GM19395 (cell line): ENCODE data around the gene USP48.
"Not testable (repeated sequence)": the region's sequence is repeated elsewhere in the genome, so short reads cannot be mapped to it uniquely, and the experiment has no call there.

ENCODE experiments used
- ATAC-seq: cut with Tn5 transposase; IDR thresholded peaks from one replicate; pipeline ENCODE4 v1.9.1; 2021; ENCODE audit warnings: mild to moderate bottlenecking, moderate library complexity; ENCODE audit not compliant: unreplicated experiment

USP48 gene

DNA sequence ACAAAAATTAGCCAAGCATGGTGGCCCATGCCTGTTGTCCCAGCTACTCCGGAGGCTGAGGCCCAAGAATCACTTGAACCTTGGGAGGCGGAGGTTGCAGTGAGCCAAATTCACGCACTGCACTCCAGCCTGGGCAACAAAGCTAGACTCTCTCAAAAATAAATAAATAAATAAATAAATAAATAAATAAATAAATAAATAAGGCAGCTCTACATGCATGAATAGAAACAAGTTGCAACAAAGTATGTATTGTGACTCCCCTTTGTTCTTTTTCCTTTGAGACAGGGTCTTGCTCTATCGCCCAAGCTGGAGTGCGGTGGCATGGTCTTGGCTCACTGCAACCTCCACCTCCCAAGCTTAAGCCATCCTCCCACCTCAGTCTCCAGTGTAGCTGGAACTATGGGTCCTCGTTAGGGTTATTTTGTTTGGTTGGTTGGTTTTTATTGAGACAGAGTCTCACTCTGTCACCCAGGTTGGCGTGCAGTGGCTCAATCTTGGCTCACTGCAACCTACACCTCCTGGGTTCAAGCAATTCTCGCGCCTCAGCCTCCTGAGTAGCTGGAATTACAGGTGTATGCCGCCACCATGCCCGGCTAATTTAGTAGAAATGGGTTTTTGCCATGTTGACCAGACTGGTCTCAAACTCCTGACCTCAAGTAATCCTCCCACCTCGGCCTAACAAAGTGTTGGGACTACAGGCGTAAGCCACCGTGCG is 8.0 kb downstream of the USP48 start:
- no peak for ATAC-seq

DNA sequence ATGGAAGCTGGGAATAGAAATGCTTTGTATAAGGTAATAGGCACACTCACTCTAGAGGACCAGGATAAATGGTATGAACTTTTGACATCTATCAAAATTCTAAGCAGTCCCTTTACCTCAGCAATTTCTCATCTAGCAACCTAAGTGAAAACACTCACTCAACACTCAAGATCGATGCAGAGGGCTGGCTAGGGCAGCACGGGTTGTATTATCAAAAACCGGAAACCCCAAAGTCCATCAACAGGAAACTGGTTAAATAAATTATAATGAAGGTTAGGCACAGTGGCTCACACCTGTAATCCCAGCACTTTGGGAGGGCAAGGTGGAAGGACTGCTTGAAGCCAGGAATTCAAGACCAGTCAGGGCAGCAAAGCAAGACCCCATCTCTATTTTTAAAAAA is 9.4 kb downstream of the USP48 start:
- ATAC-seq: no peak

- not testable (repeated sequence) for ATAC-seq
Measured at GRCh38 chr1:21771672-21772071, 11.3 kb downstream of the USP48 start.

DNA sequence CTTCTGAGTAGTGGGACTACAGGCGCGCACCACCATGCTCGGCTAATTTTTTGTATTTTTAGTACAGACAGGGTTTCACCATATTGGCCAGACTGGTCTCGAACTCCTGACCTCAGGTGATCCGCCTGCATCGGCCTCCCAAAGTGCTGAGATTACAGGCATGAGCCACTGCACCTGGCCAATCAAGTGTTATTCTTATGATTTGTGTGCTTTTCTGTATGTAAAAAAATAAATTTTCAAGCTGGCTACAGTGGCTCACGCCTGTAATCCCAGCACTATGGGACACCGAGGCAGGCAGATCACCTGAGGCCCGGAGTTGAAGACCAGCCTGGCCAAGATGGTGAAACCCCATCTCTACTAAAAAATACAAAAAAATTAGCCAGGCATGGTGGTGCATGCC is 12.3 kb downstream of the USP48 start:
- ATAC-seq: not testable (repeated sequence)

DNA sequence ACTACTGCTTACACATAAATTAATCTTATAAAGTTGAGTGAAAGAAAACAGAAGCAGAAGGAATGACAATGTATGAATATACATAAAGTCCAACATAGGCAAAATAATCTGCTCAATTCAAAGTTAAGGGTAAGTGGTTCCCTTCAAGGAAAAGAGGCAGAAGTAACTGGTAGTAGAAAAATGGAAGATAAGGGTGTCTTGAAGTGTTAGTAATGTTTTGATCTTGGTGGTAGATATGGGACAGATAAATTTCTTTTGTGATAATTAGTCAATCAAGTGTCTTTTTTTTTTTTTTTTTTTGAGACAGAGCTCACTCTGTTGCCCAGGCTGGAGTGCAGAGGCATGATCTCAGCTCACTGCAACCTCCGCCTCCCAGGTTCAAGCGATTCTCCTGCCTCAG is 12.7 kb downstream of the USP48 start:
- ATAC-seq: no peak

DNA sequence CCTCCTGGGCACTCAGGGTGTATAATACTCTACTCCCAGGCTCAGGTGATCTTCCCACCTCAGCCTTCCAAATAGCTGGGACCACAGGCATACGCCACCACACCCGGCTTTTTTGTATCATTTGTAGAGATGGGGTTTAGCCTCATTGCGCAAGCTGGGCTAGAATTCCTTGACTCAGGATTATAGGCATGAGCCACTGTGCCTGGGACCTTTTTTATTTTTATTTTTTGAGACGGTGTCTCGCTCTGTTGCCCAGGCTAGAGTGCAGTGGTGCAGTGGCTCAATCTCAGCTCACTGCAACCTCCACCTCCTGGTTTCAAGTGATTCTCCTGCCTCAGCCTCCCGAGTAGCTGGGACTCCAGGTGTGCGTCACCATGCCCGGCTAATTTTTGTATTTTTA is 15.8 kb downstream of the USP48 start:
- not testable (repeated sequence) for ATAC-seq

- ATAC-seq: no peak
Measured at GRCh38 chr1:21766210-21766609, 16.7 kb downstream of the USP48 start.

GRCh38 chr1:21764615-21765423 is 18.1 kb downstream of the USP48 start:
- ATAC-seq: no peak

DNA sequence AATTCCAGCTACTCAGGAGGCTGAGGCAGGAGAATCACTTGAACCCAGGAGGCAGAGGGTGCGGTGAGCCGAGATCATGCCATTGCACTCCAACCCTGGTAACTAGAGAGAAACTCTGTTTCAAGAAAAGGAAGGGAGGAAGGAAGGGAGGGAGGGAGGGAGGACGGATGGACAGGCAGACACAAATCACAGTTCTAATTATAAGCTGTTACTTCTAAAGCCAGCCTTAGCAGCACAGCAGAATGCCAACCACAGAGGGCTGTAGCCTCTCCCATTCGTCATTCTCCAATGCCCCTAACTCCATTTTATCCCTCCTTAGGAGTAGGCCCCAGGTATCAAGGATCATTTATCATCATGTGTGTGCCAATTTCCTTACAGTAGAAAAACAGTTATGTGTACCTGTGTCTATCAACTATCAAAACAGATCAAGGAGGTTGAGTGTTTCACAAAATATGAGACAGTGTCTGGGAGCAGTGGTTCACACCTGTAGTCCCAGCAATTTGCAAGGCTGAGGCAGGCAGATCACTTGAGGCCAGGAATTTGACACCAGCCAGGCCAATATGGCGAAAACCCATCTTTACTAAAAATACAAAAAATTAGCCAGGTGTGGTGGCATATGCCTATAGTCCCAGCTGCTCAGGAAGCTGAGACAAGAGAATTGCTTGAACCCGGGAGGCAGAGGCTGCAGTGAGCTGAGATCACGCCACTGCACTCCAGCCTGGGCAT is 19.1 kb downstream of the USP48 start:
- no peak for ATAC-seq

DNA sequence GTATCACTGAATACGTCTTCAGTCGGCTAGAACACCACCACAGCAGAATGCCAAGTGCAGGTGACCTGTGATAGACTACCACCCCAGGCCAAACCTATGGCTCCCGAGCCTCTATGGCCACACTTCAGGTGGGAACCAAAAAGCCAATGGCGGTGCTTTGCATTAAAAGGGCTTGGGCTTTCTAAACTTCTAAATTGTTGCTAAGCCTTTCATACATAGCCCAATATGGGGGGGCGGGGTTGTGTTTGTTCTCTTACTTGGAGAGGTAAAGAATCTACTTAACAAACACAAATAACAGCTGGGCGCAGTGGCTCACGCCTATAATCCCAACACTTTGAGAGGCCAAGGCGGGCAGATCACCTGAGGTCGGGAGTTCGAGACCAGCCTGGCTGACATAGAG is 19.7 kb downstream of the USP48 start:
- no peak for ATAC-seq

GRCh38 chr1:21762022-21762404 is 20.9 kb downstream of the USP48 start:
- ATAC-seq: no peak

DNA sequence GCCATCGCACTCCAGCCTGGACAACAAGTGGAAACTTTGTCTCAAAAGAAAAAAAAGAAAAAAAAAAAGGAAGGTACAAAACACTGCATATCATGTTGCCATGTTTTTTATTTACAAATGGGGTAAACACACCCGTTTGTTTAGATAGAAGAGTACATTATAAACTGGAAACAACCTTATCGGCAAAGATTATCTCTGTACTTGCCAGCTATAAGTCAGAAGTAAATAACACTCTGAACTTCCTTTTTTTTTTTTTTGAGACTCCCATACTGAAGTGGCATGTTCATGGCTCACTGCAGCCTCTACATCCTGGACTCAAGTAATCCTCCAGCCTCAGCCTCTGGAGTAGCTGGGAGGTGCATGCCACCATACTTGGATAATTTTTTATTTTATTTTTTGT is 21.9 kb downstream of the USP48 start:
- no peak for ATAC-seq

GRCh38 chr1:21759818-21760217 is 23.1 kb downstream of the USP48 start:
- ATAC-seq: no peak

GRCh38 chr1:21759182-21759581 is 23.8 kb downstream of the USP48 start:
- ATAC-seq: no peak

DNA sequence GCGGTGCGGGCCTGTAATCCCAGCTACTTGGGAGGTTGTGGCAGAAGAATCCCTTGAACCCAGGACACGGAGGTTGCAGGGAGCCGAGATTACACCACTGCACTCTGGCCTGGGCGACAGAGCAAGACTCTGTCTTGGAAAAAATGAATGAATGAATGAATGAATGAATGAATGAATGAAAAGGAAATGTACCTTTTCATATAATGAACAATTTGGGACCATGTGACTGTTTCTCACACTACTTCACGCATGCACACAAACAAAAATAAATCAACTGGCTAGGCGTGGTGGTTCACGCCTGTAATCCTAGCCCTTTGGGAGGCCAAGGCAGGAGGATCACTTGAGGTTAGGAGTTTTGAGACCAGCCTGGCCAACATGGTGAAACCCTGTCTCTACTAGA is 24.3 kb downstream of the USP48 start:
- no peak for ATAC-seq

- ATAC-seq: no peak
Measured at GRCh38 chr1:21756393-21757089, 26.4 kb downstream of the USP48 start.

DNA sequence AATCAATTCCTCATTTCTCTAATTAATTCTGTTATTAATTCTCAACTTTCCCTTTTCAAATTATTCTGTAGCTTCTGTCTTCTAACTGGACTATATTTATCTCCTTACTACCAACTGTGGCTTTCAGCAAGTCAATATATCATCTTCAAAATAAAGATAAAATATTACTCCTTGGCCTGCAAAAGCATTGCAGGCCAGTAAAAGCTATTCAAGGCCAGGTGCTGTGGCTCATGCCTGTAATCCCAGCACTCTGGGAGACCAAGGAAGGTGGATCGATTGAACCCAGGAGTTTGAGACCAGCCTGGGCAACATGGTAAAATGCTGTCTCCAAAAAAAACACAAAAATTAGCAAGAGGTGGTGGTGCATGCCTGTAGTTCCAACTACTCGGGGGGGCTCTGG is 27.9 kb downstream of the USP48 start:
- ATAC-seq: no peak

DNA sequence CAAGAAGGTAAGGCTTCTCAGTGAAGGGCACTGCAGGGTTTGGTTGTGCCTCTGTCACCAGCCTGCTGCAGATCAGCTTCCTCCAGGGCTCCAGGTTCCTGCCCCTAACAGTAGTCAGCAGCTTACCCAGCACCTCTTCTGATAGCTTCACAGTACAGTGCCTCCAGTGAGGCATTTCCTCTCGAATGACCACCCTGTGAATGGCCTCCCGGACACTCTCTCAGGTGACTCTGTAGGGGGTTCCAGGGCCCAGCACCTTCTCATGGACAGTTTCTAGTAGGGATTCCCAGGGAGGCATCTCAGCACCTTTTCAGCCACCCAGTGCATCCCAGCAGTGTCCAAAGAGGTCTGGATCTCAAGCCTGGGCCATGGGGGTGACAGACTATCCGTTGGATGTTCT is 28.4 kb downstream of the USP48 start:
- ATAC-seq: no peak

GRCh38 chr1:21752186-21752585 is 30.8 kb downstream of the USP48 start:
- no peak for ATAC-seq

- ATAC-seq: no peak
Measured at GRCh38 chr1:21751281-21751680, 31.7 kb downstream of the USP48 start.

DNA sequence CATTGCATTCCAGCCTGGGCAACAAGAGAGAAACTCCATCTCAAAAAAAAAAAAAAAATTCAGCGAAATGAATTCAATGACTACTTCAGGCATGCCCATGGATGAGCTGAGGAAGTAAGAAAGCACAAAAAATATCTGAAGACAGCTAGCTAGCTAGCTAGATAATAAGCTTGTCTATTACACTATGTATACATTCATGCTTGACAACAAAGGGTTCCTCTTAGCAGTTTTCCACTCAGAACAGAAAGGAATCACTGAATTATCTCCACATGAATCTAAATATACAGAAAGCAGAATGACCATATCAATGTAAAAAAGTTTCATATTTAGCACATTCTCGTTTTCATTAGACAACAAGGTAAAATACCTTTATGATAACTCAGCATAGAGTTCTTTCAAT is 32.1 kb downstream of the USP48 start:
- ATAC-seq: no peak
